Choroid plexus epithelial cell (primary cell): ENCODE measurements around the gene R3HDM4.

Experiments
- DNase-seq: peaks from one replicate; pipeline ENCODE4 v3.0.0-alpha.2; 2010; ENCODE audit warnings: low read depth
- H3K4me3 ChIP-seq: 2 replicates; pipeline ENCODE4 v1.5.1; 2011; ENCODE audit warnings: low read depth, mild to moderate bottlenecking, control low read depth, low read length, moderate library complexity
- TF ChIP-seq, protein P1 (sequence below): conservative IDR thresholded peaks from 2 replicates; pipeline ENCODE4 v1.5.1; 2011; ENCODE audit warnings: low read depth, mild to moderate bottlenecking, control low read depth, inconsistent platforms, low read length, moderate library complexity

R3HDM4 gene

DNA sequence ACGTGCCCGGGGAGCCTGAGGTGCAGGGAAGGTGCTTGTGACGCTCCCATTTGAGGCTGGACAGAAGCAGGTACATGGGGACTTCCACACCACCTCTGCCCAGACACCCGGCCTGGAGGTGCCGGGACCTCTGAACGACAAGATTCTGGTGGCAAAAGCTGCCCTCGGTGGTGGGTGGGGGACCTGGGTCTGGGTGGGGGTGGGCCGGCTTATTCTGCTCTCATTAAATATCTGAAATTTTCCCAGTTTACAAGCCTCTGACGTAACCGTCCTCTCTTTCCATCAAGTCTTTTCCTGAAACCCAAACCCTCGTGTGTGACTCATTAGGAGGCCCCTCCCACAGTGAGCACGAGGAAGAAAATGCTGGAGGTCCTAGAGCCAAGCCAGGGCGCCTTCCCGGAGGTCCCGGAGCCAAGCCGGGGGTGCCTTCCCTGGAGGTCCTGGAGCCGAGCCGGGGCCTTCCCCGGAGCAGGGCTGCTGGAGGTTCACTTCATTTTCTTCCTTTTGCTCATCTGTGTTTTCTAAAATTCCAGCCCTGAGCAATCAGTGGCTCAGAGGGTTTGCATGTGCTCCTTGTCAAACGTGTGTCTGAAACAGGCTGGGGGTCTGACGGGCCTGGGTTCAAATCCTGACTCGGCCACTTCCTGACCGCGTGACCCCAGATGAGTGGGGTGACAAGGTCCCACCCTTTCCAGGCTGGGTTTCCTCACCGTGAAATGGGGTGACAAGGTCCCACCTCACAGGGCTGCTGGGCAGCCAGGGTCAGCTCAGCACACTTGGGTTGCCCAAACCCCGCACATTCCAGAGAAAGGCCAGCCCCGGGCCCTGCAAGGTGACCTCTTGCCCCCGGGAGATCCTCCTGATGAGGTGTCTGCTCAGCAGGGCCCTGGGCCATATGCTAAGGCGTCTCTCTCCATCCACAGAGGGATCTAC is 43.5 kb downstream of the R3HDM4 start:
- peak; percentile 96 for DNase-seq

DNA sequence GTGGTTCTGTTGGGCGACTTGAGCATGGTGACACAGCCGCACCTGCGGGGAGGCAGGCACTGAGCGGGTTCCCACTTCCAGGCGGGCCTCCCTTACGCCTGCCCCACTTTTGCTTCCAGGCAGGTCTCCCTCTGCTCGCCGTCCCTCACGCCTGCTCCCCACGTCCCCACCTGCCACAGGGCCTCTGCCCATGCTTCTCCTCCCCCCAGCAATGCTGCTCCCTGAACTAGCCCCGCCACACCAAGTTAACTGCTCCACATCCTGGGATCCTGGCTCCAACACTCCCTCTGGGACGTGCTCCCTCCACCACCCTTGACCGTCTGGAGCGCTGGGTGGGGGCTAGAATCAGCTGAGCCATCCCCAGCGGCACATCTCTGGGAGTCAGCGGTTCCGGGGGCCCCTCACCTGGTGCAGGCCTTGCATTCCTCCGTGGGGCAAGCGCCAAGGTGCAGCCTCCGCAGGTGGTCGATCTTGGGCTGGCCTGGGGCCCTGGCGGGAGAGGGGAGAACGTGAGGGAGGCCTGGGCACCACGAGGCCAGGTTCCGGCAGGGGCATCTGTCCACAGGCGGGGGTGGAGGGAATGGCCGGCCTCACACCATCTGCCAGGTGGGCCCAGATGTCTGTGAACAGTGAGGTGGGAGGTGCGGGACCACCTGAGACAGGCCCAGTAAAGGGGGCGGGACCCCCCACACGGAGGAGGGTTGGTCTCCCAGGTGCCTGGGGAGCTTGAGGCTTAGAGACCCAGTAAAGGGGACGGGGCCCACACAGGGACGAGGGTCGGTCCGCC is 44.4 kb downstream of the R3HDM4 start:
- DNase-seq: no peak
- no peak overlapping the region for H3K4me3 ChIP-seq

More for the DNA sequence above, 43.5 kb downstream of the R3HDM4 start:
- no peak overlapping the region for H3K4me3 ChIP-seq
- TF ChIP-seq, protein P1, sequence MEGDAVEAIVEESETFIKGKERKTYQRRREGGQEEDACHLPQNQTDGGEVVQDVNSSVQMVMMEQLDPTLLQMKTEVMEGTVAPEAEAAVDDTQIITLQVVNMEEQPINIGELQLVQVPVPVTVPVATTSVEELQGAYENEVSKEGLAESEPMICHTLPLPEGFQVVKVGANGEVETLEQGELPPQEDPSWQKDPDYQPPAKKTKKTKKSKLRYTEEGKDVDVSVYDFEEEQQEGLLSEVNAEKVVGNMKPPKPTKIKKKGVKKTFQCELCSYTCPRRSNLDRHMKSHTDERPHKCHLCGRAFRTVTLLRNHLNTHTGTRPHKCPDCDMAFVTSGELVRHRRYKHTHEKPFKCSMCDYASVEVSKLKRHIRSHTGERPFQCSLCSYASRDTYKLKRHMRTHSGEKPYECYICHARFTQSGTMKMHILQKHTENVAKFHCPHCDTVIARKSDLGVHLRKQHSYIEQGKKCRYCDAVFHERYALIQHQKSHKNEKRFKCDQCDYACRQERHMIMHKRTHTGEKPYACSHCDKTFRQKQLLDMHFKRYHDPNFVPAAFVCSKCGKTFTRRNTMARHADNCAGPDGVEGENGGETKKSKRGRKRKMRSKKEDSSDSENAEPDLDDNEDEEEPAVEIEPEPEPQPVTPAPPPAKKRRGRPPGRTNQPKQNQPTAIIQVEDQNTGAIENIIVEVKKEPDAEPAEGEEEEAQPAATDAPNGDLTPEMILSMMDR: no peak

DNA sequence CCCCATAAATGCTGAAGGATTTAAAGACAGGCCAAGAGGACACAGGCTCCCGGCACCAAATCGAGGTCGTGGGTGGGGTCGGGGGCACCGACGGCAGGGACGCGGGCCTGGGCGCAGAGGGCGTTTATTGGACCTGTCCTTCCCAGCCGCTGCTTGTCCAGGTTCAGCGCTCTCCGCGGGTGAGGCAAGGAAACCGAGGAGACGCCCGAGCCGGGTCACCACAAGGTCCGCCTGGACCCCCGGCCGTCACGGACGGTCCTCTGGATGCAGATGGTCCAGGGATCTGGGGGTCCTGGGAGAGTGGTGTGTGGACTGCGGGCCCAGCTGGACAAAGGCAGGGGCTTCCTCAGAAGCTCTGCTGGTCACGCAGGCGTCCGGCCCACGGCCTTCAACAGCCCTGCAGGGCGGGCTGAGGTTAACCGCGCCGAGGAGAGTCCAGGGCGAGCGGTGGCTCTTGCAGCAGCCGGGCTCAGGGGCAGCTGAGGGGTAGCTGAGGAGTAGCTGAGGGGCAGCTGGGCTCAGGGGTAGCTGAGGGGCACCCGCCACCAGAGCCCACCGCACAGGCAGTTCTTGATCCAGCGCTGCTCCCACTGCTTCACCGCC is 45.1 kb downstream of the R3HDM4 start:
- DNase-seq: no peak
- TF ChIP-seq, protein P1: no peak
- no peak overlapping the region for H3K4me3 ChIP-seq

More for the DNA sequence above, 44.4 kb downstream of the R3HDM4 start:
- TF ChIP-seq, protein P1: no peak

DNA sequence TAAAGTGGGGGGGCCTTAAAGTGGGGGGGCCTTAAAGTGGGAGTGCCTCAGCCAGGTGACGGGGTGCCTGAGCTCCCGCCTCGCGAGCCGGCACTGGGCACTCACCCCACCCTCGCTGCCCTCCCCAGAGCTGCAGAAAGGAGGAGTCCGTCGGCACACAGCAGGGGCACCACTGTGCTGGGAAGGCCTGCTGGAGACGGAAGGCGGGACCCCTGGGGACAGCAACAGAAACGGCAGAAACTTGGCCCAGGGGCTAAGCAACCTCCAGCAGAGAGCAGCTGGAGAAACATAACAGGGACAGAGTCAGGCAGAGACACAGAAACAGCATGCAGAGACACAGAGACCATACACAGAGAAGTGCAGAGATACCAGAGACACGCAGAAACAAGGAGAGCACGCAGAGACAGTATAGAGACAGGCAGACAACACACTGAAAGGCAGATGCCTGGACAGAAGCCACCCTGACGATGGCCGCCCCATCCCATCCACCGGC is 45.7 kb downstream of the R3HDM4 start:
- peak; percentile 88 for DNase-seq
- H3K4me3 ChIP-seq: no peak overlapping the region
- TF ChIP-seq, protein P1: no peak

DNA sequence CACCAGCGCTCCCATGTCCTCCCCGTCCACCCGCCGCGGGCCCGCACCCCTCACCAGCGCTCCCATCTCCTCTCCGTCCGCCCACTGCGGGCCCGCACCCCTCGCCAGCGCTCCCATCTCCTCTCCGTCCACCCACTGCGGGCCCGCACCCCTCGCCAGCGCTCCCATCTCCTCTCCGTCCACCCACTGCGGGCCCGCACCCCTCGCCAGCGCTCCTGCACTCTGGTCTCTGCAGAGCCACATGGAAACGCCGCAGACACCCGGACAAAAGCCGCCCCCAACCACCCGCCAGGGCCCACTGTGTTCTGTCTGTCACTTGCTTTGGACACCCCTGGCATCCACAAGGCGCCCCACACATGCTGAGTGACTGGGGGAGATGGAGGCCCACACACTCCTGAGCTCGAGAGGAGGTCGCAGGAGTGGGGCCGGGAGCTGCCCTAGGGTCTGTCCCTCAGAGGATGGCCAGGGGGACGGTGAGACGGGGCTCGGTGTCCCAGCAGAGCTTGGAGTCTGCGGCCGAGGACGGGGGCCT is 46.2 kb downstream of the R3HDM4 start:
- DNase-seq: no peak
- TF ChIP-seq, protein P1: no peak

DNA sequence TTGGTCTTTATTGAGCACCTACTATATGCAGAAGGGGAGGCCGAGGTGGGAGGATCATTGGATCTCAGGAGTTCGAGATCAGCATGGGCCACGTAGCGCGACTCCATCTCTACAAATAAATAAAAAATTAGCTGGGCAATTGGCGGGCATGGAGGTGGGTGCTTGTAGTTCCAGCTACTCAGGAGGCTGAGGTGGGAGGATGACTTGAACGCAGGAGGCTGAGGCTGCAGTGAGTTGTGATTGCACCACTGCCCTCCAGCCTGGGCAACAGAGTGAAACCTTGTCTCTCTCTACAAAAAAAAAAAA is 49.8 kb downstream of the R3HDM4 start:
- H3K4me3 ChIP-seq: no peak overlapping the region
- no peak for DNase-seq

More for the DNA sequence above, 46.2 kb downstream of the R3HDM4 start:
- no peak overlapping the region for H3K4me3 ChIP-seq

More for the DNA sequence above, 49.8 kb downstream of the R3HDM4 start:
- TF ChIP-seq, protein P1: no peak
